Vagina (tissue), 2 donors: ENCODE data around the gene PTPRG.

Source experiments
- CTCF ChIP-seq, 3 experiments: fragments of 450-650 bp in 2 of 3; fragments of 200-600 bp in 1 of 3; sonication (generic) in 1 of 3; IDR thresholded peaks; one replicate each; pipeline ENCODE4 v1.5.1; 2017 to 2019; ENCODE audit warnings: antibody characterized with exemption in 3 of 3, mild to moderate bottlenecking in 2 of 3, moderate library complexity in 2 of 3
- POLR2AphosphoS5 ChIP-seq, 2 donors: sonication (generic); formaldehyde crosslinking; IDR thresholded peaks; one replicate each; pipeline ENCODE4 v1.9.0; 2017; ENCODE audit warnings: antibody characterized with exemption in 2 of 2, mild to moderate bottlenecking in 2 of 2, low read depth in 1 of 2; ENCODE audit not compliant: insufficient read depth in 1 of 2

GRCh38 chr3:61669668-61670299, 108.4 kb downstream of the PTPRG start:
- TF ChIP-seq CTCF (IDR thresholded peaks at IDR 0.05): no peak
- no peak for TF ChIP-seq POLR2AphosphoS5 (IDR thresholded peaks at IDR 0.05; ENCODE audit: insufficient read depth in 1 of 2, low read depth in 1 of 2)
